ENCODE results near the gene PAM.

The PAM gene

GRCh38 chr5:102811972-102812371 is 56.9 kb downstream of the PAM start:
- no peak for TF ChIP-seq CTCF (IDR thresholded peaks at IDR 0.05)
- H3K27me3 Mint-ChIP-seq (ENCODE audit: low read depth, poor library complexity): peaks cover 2% of the 10 kb centered on the region
- peaks cover 6% of the 10 kb centered on the region for H3K36me3 Mint-ChIP-seq (ENCODE audit: low read depth)
- no peak overlapping the region for H3K4me3 Mint-ChIP-seq
- DNase-seq: no peak
- H3K4me1 Mint-ChIP-seq: peaks cover 22% of the 10 kb centered on the region
- H3K9me3 Mint-ChIP-seq: no peaks in the 10 kb centered on the region
- H3K27ac Mint-ChIP-seq: no peak overlapping the region

- no peak for TF ChIP-seq CTCF (IDR thresholded peaks at IDR 0.05)
- no peaks in the 10 kb centered on the region for H3K9me3 Mint-ChIP-seq
- H3K4me1 Mint-ChIP-seq: peaks cover 6% of the 10 kb centered on the region
- H3K4me3 Mint-ChIP-seq: no peak overlapping the region
- H3K36me3 Mint-ChIP-seq (ENCODE audit: low read depth): peaks cover 6% of the 10 kb centered on the region
- H3K27ac Mint-ChIP-seq: no peak overlapping the region
- DNase-seq: no peak
- peaks cover 2% of the 10 kb centered on the region for H3K27me3 Mint-ChIP-seq (ENCODE audit: low read depth, poor library complexity)
Measured at GRCh38 chr5:102813740-102814139, 58.6 kb downstream of the PAM start.

- H3K4me3 Mint-ChIP-seq: no peak overlapping the region
- no peaks in the 10 kb centered on the region for H3K4me1 Mint-ChIP-seq
- H3K36me3 Mint-ChIP-seq (ENCODE audit: low read depth): peaks cover 6% of the 10 kb centered on the region
- DNase-seq: no peak
- TF ChIP-seq CTCF (IDR thresholded peaks at IDR 0.05): no peak
- H3K27me3 Mint-ChIP-seq (ENCODE audit: low read depth, poor library complexity): no peaks in the 10 kb centered on the region
- no peaks in the 10 kb centered on the region for H3K9me3 Mint-ChIP-seq
- H3K27ac Mint-ChIP-seq: peak overlapping the region; percentile 12
Measured at GRCh38 chr5:102815084-102815483, 60.0 kb downstream of the PAM start.

- Mint-ChIP-seq H3K4me3 (no peak overlapping the region), H3K36me3 (ENCODE audit: low read depth) (peaks cover 6% of the 10 kb centered on the region), H3K27me3 (ENCODE audit: low read depth, poor library complexity) (no peaks in the 10 kb centered on the region), H3K9me3 (no peaks in the 10 kb centered on the region), H3K27ac (no peak overlapping the region), H3K4me1 (no peaks in the 10 kb centered on the region)
- TF ChIP-seq CTCF (IDR thresholded peaks at IDR 0.05): no peak
- DNase-seq: no peak
Measured at GRCh38 chr5:102815540-102816332, 60.6 kb downstream of the PAM start.

- Mint-ChIP-seq H3K36me3 (ENCODE audit: low read depth) (no peaks in the 10 kb centered on the region), H3K27ac (no peak overlapping the region), H3K27me3 (ENCODE audit: low read depth, poor library complexity) (no peaks in the 10 kb centered on the region), H3K9me3 (no peaks in the 10 kb centered on the region), H3K4me3 (no peak overlapping the region), H3K4me1 (no peaks in the 10 kb centered on the region)
- TF ChIP-seq CTCF (IDR thresholded peaks at IDR 0.05): no peak
- DNase-seq: no peak
Measured at GRCh38 chr5:102818345-102818744, 63.2 kb downstream of the PAM start.

GRCh38 chr5:102818934-102819333 is 63.8 kb downstream of the PAM start:
- Mint-ChIP-seq H3K4me1 (no peaks in the 10 kb centered on the region), H3K27me3 (ENCODE audit: low read depth, poor library complexity) (no peaks in the 10 kb centered on the region), H3K36me3 (ENCODE audit: low read depth) (no peaks in the 10 kb centered on the region), H3K27ac (no peak overlapping the region), H3K9me3 (no peaks in the 10 kb centered on the region), H3K4me3 (no peak overlapping the region)
- DNase-seq: no peak
- TF ChIP-seq CTCF (IDR thresholded peaks at IDR 0.05): no peak

Measured in nephron progenitor cell (in vitro differentiated cells).